ENCODE data around the gene GNAT1.
"Not testable (repeated sequence)": the region's sequence is repeated elsewhere in the genome, so short reads cannot be mapped to it uniquely, and the experiment has no call there.

The GNAT1 gene

DNA sequence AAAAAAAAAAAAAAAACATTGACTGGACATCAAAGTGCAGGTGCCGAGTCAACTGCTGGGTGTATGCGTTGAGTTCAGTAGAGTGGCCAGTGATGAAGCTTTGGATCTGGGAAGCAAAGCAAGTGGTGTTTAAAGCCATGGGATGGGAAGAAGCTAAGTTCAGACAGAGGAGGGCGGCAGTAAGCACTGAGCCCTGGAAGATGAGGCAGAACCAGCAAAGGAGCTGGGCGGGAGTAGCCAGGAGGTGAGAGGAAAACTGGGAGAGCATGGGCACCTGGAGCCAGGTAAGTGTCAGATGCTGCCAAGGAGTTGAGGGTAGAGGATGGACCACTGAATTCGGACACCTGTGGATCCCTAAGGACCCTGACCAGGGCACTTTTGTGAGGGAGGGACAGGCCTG is 33.2 kb downstream of the GNAT1 start:
- DNase-seq = no peak

DNA sequence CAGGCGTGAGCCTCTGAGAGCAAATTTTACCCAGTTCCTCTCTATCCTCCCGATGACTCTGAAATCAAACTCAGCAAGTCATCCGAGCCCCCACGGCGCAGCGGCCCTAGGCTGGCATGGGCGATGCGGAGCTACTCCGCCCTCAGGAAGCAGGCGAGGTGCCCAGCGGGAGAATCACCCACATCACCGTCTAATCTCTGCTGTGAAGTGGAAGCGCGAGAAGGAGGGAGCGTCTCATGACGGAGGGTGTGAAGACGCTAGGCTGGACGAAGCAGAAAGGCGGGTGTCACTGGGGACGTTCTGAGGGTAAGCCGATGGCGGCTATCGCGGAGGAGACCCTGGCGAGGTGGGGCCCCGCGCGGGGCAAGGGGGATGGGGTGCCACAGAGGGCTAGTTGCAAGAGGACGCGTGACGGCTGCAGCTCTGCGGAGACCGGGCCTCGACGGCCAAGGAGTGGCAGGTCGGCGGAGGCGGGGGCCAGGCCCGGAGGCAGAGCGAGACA is 35.5 kb downstream of the GNAT1 start:
- DNase-seq = peak; percentile 51 to 65

DNA sequence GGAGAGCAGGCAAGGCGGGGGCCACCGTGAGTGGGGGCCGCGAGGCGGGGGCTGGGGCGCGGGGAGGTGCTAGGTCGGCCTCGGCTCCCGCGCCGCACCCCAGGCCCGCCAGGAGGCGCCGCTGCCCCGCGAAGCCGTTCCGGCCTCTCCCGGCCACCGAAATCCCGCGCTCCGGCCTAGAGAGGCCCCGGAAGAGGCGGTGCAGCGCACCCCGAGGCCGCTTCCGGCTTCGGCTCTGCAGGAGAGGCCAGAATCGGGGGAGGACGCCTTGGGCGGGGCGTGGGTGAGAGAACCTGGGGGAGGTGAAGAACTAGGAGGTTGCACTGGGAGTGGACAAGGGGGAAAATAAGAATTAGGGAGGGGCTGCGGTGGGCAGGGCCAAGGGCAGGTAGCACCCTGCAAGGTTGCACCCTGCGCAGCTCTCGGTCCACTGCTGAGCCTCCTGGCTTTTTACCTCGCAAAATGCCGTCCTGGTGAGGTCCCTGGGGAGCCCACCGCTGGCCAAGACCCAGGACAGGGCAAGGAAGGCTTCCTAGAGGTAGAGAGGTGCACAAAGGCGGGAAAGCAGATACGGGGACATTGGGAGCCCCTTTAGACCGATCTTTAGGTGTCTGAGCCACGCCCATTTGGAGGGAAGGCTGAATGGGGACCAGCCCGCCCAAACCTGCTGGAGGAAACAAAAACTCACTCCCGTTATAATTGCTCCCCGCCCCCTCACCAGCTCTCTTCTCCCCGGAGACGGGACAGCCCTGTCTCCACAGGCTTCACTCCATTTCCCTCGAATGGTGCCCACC is 36.2 kb downstream of the GNAT1 start:
- DNase-seq = peak; percentile 89 to 91

DNA sequence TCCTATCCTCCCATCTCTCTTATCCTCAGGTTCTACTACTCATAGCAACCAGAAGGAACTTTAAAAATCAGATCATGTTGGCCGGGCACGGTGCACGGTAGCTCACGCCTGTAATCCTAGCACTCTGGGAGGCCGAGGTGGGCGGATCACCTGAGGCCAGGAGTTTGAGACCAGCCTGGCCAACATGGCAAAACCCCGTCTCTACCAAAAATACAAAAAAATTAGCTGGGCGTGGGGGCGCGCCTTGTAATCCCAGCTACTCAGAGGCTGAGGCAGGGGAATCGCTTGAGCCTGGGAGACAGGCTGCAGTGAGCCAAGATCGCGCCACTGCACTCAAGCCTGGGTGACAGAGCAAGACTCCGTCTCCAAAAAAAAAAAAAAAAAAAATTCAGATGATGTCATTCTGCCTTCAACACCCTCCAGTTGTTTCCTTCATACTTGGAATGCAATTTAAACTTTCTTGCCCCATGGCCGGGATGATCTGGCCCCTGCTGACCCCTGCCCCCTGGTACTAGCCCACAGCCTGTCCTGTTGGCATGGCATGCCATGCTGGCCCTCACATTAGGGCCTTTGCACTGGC is 36.9 kb downstream of the GNAT1 start:
- not testable (repeated sequence) for DNase-seq

DNA sequence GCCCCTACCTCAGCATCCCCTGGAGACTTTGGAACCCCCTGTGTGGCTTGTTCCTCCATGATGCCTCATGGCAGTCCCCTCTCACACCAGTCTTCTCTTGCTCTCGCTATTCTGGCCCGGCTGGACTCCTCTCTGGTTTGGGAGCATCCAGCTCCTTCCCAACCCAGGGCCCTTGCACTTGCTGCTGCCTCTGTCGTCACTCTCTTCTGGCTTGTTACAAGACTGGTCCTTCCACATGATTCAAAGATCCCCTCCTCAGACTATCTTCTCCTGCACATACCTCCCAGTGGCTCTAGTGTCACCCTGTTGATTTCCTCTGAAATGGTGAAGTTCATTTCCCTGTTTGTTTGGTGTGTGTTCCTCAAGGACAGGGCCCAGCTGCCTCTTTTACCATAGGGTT is 38.1 kb downstream of the GNAT1 start:
- no peak for DNase-seq

DNA sequence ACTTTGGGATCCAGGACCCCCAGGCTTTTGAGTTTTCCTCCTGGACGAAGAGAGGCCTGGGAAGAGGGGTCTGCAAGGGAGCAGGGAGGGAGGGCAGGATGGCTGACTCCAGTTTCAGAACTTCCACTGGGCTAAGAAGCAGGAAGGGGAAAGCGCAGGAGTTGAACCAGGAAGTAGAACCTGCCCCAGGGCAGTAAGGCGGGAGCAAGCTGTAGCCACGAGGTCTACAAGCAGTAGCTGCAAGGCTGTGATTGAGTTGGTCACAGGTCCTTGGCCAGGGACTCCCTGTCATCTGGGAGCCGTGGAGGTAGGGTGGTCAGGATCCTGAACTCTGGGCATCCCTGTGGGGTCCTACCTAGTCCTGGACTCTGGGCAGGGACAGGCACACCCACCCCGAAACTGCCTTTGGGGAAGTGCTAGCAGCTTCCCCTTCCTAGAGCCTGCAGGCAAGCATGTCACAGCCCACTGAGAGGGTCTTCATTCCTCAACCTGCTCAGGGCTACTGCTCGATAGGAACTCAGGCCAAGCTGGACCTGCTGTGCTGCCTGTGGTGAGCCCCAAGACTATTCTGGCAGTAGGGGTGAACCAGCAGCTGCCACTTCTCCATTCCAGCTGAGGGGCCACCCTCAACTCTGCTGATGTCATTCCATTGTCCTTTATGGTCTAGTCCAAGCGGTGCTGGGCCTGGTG is 38.8 kb downstream of the GNAT1 start:
- no peak for DNase-seq

DNA sequence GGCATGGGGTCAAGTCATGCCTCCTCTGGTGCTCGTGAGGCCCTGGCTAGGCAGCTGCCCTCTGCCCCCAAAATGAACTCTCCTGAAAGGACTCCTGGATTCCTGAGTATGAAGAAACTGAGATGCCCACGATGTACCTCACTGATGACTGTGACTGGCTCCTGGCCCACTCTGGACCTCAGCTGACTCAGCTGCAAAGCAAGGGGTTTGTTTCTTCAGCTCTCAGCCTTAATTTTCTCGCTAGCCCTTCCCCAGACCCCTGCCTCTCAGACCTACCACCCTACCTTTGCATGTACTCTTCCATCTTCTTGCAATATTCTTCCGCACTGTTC is 39.4 kb downstream of the GNAT1 start:
- no peak for DNase-seq

DNA sequence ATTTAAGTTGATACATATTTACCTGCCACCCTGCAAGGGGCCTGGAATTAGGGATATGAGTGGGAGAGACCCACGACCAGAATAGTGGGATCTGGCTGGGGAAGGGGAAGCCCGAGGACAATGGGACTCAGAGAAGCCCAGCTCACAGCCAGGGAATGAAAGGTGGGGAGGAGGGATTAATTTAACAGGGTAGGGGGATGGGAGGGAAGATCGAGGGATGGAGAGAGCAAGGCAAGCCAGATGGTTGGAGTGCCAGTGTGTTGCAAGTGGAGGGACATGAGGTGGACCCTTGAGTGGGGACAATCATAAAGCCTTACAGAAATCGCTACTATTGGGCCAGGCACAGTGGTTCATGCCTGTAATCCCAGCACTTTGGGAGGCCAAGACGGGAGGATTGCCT is 40.2 kb downstream of the GNAT1 start:
- DNase-seq = no peak

DNA sequence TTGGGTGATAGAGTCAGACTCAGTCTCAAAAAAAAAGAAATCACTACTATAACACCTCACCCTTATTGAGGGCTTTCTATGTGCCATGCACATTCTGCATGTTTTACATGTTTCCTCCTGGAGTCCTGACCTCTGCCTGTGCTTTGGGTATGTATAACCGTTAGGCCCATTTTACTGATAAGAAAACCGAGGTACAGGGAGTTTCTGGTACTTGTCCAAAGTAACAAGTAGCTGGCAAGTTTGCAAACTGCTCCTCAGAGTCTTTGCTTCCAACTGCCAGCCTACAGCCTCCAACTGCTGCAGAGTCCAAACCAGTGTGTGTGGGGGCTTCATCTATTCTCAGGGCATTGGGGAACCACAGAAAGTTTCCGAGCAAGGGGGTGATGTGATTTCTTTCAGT is 40.9 kb downstream of the GNAT1 start:
- no peak for DNase-seq

DNA sequence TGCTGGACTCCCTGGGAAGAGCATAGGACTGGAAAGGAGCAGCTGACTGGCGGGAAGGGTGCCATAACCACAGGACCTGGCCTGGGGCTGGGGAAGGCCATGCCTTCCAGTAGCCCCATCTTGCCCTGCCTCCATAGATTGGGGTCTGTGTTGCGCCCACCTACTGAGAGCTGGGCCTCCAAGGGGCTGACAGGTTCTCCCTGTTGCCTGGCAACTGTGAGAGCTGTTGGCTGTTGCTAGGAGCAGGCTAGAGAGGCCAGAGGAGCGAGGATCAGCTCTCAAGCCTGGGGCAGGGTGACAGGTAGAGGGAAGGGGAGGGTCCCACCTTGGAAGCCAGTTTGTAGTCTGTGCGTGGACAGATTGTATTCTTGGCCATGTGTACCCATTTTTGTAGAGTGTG is 41.8 kb downstream of the GNAT1 start:
- no peak for DNase-seq

DNA sequence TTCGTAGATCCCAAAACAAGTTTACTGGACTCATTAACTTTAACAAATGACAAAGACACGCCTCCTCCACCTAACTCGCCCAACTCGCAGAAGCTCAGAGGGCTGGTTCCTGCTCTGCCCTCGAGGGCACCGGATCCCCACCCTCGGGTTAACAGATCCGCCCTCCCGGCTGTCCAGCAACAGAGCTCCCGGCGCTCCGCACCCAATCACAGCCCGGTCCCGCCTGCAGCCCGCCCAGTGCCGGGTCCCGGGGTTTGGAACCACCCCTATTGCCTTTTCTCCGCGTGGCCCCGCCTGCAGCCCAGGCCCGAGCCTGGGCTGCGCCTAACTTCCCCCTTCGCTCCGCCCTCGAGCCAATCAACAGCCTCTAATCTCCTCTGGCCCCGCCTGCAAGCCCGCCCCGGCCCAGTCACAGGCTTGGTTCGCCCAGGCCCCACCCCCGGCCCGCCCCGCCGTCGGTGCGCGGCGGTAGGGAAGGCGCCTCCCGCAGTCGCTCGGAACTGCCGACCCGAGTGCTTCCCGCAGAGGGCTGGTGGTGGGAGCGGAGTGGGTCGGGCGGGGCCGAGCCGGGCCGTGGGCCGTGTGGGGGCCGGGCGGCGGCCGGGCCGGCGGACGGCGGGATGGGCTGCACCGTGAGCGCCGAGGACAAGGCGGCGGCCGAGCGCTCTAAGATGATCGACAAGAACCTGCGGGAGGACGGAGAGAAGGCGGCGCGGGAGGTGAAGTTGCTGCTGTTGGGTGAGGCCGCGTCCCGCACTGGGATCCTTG is 44.5 kb downstream of the GNAT1 start, which contains the start of gene GNAI2:
GNAI2 (plus strand) TSS at position 489 of the 768 bp plus-strand sequence; CDS start at position 621, 132 bp downstream.
- peak; percentile 99 for DNase-seq

DNA sequence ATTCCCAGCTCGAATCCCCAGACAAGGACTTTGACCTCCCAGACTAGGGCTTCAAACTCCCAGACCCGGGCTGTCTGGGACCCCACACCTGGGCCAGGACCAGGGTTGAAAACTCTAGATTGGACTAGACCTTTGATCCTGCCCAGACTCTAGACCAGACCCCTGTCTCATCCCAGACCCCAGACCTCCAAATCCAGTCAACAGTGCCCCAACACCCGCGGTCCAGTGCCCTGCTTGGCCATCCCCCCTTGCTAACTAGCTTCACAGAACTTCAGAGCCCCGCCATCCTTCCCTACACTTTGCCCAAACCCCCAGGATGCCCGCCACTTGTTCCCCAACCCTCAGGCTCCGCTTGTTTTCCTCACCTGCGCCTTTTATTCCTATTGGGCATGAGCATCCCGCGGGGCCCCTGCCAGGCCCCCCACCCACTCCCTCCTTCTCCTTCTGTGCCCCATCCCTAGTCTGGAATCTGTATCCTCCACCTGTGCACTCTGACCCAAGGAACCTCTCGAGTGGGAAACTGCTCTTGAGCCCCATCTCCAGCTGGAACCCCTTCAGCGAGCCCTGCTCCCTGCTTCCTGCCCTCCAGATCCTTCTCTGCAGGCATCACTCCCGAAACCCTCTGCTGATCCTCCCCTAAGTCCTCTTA is 45.2 kb downstream of the GNAT1 start:
- no peak for DNase-seq

DNA sequence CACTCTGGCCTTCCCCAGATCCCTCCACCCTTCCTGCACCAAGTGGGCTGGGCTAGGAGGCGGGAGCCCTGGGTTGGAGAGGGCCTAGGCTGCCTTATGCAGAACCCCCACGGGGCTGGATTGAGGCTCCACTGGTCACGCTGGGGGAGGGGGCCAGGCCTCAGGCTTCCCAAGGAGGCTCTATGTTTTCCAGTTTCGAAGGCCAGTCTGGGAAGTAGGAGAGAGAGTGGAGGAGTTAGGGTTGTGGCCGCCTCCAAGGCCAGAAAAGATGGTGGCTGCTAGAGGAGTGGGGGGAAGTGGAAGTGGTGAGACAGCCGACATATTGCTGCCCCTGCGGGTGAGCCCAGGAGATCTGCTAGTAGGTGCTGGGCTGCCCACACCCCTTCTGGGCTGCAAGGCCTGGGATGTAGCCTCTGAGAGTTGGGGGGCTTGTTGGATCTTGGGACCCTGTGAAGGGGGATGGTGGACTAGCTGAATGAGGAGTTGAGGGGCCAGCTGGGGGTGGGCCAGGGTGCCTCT is 45.8 kb downstream of the GNAT1 start:
- peak; percentile 41 to 49 for DNase-seq

DNA sequence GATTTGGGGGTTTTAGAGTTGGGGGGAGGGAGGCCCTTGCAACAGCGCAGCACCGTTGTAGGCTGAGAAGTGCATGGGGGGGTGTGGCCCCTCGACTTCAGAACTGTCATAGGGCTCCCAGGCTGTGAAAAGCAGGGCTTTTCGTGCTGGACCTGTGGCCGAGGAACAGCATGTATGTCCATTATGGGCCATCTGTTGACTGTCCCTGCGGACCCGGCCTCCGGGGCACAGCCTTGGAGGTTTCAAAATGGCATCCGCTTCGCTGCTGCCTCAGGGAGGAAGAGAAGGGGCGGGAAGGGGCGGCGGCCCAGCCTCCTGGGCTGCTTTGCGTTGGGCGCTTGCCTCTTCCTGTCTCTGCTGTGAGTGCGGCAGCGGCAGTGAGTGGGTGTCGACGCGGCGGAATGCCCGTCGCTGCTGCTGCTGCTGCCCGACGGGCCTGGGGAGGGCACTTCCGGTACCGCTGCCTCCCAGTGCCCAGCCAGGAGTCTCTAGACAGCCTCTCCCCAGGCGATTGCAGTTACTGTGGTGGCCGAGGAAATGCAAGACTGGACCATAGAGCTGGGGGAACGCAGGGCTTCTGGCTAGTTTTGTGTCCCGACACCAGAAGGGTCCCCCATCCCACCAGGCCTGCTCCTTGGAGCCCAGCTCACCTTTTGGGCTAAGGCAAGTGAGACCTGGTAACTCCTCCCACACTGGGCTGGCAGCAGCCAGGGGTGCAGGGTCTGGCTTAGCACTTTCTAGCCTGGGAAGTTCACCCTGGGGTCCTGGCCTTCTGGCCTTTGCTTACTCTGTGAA is 46.5 kb downstream of the GNAT1 start:
- peak; percentile 87 to 90 for DNase-seq

DNA sequence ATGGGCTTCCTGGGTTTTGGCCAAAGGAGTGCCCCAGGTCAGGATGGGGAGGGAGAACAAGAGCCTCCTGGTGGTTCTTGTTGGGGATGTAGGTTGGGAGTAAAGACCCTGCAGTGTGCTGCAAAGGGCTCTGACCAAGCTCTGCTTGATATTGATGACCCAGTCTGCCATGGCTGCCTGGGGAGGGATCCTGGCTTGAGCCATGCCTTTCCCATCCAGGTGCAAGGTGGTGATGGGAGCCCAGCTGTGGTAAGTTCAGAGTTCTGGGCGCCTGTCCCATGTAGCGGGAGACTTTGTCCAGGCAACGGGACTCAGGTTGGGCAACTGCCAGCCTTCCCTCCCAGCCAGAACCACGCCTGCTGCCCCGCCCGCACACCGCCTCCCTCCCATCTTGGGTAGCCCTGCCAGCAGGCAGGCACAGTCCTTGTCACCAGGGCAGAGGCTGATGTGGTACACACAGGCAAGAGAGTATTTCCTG is 47.2 kb downstream of the GNAT1 start:
- peak in 1 of 2 experiments; percentile 38 for DNase-seq

DNA sequence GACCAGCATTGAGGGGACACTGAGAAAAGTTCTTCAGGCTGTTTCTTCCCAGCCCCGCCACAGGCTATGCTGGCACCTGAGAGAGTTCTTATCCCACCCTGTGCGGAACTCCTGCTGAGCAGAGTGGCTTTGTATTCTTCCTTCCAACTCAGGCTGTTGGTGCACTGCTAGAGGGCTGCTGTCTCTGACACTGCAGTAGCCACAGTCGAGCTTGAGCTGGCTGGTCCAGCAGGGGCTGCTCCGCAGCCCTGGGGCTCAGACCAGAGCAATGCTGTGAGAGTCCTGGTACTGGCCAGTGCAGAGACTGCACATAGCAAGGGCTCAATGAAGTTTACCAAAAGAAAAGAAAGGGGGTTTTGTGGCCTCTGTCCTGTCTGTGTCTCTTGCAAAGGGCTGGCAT is 48.2 kb downstream of the GNAT1 start:
- DNase-seq = no peak

DNA sequence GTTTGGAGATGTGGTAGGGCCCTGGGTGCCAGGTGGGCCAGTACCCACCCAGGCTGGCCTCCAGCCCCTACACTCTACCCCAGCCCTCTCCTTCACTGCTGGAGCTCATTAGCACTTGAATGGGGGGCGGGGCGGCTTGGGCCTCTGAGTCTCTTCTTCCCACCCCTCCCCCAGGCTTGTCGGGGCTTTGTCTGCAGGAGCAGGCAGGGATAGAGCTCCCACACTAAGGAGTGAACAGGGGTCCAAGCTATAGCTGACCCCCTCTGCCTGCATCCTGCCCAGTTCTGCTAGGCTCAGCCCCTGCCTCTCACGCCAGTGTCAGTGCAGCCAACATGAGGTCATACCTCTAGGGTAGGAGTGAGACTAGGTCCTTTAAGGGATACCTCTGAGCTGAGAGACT is 49.8 kb downstream of the GNAT1 start:
- no peak for DNase-seq

DNA sequence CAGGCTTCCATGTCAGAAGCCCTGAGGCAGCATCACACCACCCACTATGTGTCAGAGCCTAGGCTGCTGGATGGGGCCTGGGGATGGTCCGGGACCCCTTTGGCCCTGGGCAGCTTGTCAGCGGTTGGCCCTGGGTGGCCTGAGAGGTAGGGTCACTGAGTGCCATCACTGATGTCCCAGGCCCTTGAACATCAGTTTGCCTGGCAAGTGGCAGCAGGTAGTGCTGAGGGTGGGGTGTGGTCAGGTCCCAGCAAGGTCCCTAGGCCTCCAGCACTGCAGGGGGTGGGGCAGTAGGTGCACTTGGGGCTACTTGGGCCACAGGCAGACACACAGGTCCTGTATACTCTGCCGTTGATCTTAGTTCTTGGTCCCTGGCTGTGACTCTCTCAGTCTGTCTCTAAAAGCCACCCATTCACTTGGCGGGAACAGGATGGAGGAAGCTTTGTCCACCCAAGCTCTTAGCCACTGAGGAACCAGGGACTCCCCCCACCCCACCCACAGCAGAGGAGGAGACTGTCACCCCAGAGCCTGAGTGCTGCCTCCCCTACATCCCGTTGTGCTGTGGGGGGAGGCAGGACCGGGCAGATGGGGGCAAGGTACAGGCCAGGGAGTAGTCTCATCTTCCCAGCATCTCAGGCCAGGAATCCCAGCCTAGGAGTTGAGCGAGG is 50.4 kb downstream of the GNAT1 start:
- no peak for DNase-seq

DNA sequence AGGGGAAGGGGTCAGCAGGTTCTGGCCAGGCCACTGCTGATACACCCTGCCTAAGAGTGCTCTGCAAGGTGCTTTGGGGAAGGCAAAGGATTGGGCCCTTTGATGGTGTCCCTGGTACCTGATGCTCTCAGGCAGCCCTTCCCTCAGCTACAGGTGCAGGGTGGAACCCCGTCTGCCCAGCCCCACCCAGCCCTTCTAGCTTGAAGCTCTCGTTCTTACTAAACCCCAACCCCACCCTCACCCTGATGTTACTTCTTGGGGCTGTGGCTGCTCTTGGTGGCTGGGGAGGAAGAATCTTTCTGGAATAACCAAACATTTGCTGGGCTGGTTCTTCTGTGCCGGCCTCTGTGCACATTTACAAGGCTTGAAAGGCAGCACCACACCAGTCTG is 51.0 kb downstream of the GNAT1 start:
- DNase-seq = no peak

DNA sequence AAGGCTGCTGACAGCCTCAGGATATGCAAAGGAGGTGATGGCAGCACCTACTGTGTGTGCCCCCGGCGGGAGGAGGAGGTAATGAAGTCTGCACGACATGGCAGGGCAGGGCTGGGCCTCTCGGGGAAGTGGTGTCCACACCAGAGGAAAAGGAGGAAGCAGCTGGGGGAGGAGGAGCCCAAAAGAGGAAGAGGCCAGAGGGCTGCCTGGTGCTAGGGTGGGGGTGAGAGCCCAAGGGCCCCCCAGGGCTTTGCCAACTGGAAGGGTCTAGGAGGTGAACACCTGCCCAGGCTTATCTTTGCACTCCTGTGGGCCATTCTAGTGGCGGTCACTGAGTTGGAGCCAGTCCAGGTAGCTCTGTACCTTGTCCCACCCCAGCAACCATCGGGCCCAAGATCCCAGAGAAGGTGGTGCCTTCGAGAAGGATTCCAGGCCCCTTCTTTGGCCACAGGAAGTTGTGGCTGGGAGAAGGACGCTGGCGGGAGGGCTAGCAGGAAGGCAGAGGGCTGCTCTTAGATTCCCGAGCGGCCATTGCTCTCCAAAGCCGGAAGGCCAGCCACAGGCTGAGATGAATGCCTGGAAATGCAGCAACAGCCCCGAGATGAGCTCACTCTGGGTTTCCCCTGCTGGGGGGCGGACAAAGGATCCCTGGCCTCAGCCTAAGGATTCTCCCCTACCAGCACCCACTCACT is 51.6 kb downstream of the GNAT1 start:
- peak; percentile 56 to 70 for DNase-seq

All from activated CD4-positive, alpha-beta T cell treated with anti-CD3 and anti-CD28 coated beads, Interleukin-2, amount 50 U/mL, for 48 hours (primary cell).